ENCODE measurements around the gene IFT57. TPM values are rescaled to one million over a fixed set of nuclear protein-coding genes. Genes with fewer than 3 reads are reported as not detected.
A peak's percentile ranks its signal among the peaks of the same experiment; 100 is the strongest.
"Not testable (repeated sequence)": the region's sequence is repeated elsewhere in the genome, so short reads cannot be mapped to it uniquely, and the experiment has no call there.

The IFT57 gene, protein sequence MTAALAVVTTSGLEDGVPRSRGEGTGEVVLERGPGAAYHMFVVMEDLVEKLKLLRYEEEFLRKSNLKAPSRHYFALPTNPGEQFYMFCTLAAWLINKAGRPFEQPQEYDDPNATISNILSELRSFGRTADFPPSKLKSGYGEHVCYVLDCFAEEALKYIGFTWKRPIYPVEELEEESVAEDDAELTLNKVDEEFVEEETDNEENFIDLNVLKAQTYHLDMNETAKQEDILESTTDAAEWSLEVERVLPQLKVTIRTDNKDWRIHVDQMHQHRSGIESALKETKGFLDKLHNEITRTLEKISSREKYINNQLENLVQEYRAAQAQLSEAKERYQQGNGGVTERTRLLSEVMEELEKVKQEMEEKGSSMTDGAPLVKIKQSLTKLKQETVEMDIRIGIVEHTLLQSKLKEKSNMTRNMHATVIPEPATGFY
- total RNA-seq, result 10 to 100 TPM; 23.5 to 33.8 (median 29.8) TPM
- 14.3 TPM for polyA plus RNA-seq
- long read RNA-seq, donor 1, transcript IFT57-201 (11 exons, 3,203 nt), result major isoform, 54 of 58 reads
- long read RNA-seq, donor 1, partial matches to known transcripts, result 0 of 58 reads
- long read RNA-seq, donor 1, other reads (novel, unspliced or antisense), result 4 of 58 reads
- long read RNA-seq, donor 2, transcript IFT57-201 (11 exons, 3,203 nt), result major isoform, 22 of 22 reads
- long read RNA-seq, donor 2, partial matches to known transcripts, result 0 of 22 reads
- long read RNA-seq, donor 2, other reads (novel, unspliced or antisense), result 0 of 22 reads
- long read RNA-seq, donor 3, transcript IFT57-201 (11 exons, 3,203 nt), result major isoform, 115 of 160 reads
- long read RNA-seq, donor 3, partial matches to known transcripts, result 25 of 160 reads
- long read RNA-seq, donor 3, other reads (novel, unspliced or antisense), result 20 of 160 reads
- long read RNA-seq, donor 4, transcript IFT57-201 (11 exons, 3,203 nt), result major isoform, 33 of 35 reads
- long read RNA-seq, donor 4, partial matches to known transcripts, result 0 of 35 reads
- long read RNA-seq, donor 4, other reads (novel, unspliced or antisense), result 2 of 35 reads

- Histone ChIP-seq H3K4me3 (ENCODE audit: low read length) (peak within 1 kb of the TSS; percentile 47), H3K4me1 (ENCODE audit: control insufficient read depth, insufficient read depth, low read length) (no peaks in the 10 kb centered on the region), H3K27me3 (ENCODE audit: control insufficient read depth, insufficient read depth) (no peaks in the 10 kb centered on the region), H3K9me3 (ENCODE audit: control insufficient read depth, low read length) (no peaks in the 10 kb centered on the region), H3K27ac (ENCODE audit: low read length) (peak within 1 kb of the TSS; percentile 6)
- under 1% methylated on average over 57 of the region's 57 CpGs for WGBS
- DNase-seq, result peak; percentile 97 to 98 (median 98)
- intact Hi-C loops (cut with DNase I), result loop anchor here in 1 of 4 donors (10.0 kb wide), 1 partner anchor 297 kb away; no protein-coding TSS in a partner anchor
- peak; percentile 100 for ATAC-seq
These were observed at the start of gene IFT57 for GRCh38 chr3:108221911-108222852. IFT57 (minus strand) TSS chr3:108222424; CDS start chr3:108222322, 102 bp downstream.

GRCh38 chr3:108271626-108272025 is 49.4 kb upstream of the IFT57 start:
- no peak overlapping the region for H3K4me3 ChIP-seq (ENCODE audit: low read length)
- no peaks in the 10 kb centered on the region for H3K9me3 ChIP-seq (ENCODE audit: control insufficient read depth, low read length)
- 78% methylated on average over 2 of the region's 2 CpGs for WGBS
- H3K4me1 ChIP-seq (ENCODE audit: control insufficient read depth, insufficient read depth, low read length), result no peaks in the 10 kb centered on the region
- intact Hi-C loops (cut with DNase I), result no loop called here
- ATAC-seq, result no peak
- H3K27ac ChIP-seq (ENCODE audit: low read length), result no peak overlapping the region
- no peaks in the 10 kb centered on the region for H3K27me3 ChIP-seq (ENCODE audit: control insufficient read depth, insufficient read depth)
- no peak for DNase-seq

GRCh38 chr3:108268235-108268634 is 46.0 kb upstream of the IFT57 start:
- H3K27ac ChIP-seq (ENCODE audit: low read length); ATAC-seq; intact Hi-C loops (cut with DNase I); H3K4me3 ChIP-seq (ENCODE audit: low read length); DNase-seq; H3K4me1 ChIP-seq (ENCODE audit: control insufficient read depth, insufficient read depth, low read length); H3K27me3 ChIP-seq (ENCODE audit: control insufficient read depth, insufficient read depth); H3K9me3 ChIP-seq (ENCODE audit: control insufficient read depth, low read length): not testable (repeated sequence)
- WGBS, result 95% methylated on average over 3 of the region's 3 CpGs

DNA sequence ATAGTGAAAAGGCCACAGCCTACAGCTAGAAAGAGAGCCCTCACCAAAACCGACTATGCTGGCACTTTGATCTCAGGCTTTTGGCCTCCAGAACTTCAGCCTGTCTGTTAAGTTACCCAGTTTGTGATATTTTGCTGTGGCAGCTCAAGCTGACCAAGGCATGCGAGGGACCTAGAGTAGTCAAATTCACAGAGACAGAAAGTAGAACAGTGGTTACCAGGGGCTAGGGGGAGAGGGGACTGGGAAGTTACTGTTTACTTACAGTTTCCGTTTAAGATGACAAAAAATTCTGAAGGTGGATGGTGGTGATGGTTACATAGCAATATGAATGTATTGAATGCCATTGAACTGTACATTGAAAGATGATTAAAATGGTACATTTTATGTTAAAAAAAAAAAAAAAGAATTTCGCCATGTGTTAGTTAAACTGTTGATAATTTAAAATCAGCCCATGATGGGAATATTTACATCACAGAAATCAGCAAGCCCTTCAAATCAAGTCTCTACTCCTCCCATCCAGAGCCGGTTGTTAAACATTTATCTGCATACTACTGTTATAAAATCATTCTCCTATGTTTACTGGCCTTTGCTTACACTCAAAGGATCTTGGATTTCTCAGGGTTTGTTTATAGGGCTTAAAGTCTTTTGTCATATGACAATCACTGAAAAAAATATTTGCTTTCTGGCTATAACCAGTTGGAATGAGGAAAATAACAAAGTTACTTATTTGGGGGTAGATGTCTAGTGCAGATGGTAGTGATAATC is 42.5 kb upstream of the IFT57 start:
- H3K27me3 ChIP-seq (ENCODE audit: control insufficient read depth, insufficient read depth); H3K4me1 ChIP-seq (ENCODE audit: control insufficient read depth, insufficient read depth, low read length); intact Hi-C loops (cut with DNase I); H3K4me3 ChIP-seq (ENCODE audit: low read length); ATAC-seq; DNase-seq; H3K27ac ChIP-seq (ENCODE audit: low read length); H3K9me3 ChIP-seq (ENCODE audit: control insufficient read depth, low read length): not testable (repeated sequence)
- 84% methylated on average over 5 of the region's 5 CpGs for WGBS

DNA sequence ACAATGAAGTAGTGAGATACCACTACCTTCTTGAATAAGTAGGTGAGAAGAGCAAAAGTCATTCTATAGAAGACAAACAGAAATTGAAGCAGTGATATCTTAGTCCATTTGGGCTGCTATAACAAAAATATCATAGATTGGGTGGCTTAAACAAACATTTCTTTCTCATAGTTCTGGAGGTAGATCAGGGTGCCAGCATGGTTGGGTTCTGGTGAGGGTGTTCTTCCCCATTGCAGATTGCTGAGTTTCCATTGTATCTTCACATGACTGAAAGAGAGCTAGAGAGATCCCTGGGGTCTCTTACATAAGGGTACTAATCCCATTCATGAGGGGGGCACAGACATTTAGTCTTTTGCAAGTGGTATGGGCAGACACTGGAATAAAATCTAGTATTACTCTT is 32.9 kb upstream of the IFT57 start:
- no peaks in the 10 kb centered on the region for H3K9me3 ChIP-seq (ENCODE audit: control insufficient read depth, low read length)
- ATAC-seq (no peak), DNase-seq (no peak)
- no peaks in the 10 kb centered on the region for H3K4me1 ChIP-seq (ENCODE audit: control insufficient read depth, insufficient read depth, low read length)
- H3K27me3 ChIP-seq (ENCODE audit: control insufficient read depth, insufficient read depth), result no peaks in the 10 kb centered on the region
- H3K27ac ChIP-seq (ENCODE audit: low read length), result no peak overlapping the region
- H3K4me3 ChIP-seq (ENCODE audit: low read length), result no peak overlapping the region
- intact Hi-C loops (cut with DNase I), result no loop called here

DNA sequence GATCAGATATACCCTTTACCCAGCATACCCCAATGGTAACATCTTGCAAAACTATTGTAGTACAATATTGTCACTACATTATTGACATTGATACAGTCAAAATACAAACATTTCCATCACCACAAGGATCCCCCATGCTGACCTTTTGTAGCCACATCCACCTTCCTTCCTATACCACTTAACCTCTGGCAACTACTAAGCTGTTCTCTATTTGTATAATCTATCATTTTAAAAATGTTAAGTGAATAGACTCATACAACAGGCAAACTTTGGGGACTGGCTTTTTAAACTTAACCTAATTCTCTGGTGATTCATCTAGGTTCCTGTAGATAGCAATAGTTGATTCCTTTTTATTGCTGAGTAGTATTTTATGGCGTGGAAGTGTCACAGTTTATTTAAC is 29.6 kb upstream of the IFT57 start:
- Histone ChIP-seq H3K4me1 (ENCODE audit: control insufficient read depth, insufficient read depth, low read length) (no peaks in the 10 kb centered on the region), H3K4me3 (ENCODE audit: low read length) (no peak overlapping the region), H3K27me3 (ENCODE audit: control insufficient read depth, insufficient read depth) (no peaks in the 10 kb centered on the region), H3K27ac (ENCODE audit: low read length) (no peak overlapping the region), H3K9me3 (ENCODE audit: control insufficient read depth, low read length) (no peaks in the 10 kb centered on the region)
- 95% methylated on average over 1 of the region's 1 CpG for WGBS
- intact Hi-C loops (cut with DNase I), result no loop called here
- no peak for DNase-seq
- no peak for ATAC-seq

- WGBS, result 75% methylated on average over 4 of the region's 4 CpGs
- DNase-seq, result no peak
- Histone ChIP-seq H3K4me3 (ENCODE audit: low read length) (no peak overlapping the region), H3K4me1 (ENCODE audit: control insufficient read depth, insufficient read depth, low read length) (no peaks in the 10 kb centered on the region), H3K27ac (ENCODE audit: low read length) (no peak overlapping the region), H3K27me3 (ENCODE audit: control insufficient read depth, insufficient read depth) (no peaks in the 10 kb centered on the region), H3K9me3 (ENCODE audit: control insufficient read depth, low read length) (no peaks in the 10 kb centered on the region)
- intact Hi-C loops (cut with DNase I), result no loop called here
- no peak for ATAC-seq
These were observed 29.0 kb upstream of the IFT57 start for GRCh38 chr3:108251265-108251664.

- 86% methylated on average over 2 of the region's 2 CpGs for WGBS
- intact Hi-C loops (cut with DNase I), result no loop called here
- H3K9me3 ChIP-seq (ENCODE audit: control insufficient read depth, low read length), result no peaks in the 10 kb centered on the region
These were observed 28.4 kb upstream of the IFT57 start for GRCh38 chr3:108250626-108251025.

DNA sequence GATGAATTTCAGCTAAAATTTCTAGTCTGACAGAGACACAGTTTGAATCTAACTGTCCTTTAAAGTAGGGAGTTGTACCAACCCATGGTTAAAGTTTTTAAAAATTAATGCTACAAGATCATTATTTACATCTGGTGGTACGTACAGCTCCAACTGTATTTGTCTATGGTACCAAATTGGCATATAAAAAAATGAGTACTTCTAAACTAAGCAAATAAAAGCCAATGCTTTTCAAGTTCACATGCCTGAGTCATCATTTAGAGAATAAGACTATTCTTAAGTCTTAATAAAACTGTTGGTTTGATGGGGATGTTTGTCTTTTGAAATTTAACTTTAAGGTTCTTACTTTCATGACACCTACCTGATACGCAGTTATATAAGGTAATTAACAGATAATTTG is 21.0 kb upstream of the IFT57 start:
- intact Hi-C loops (cut with DNase I), result no loop called here
- H3K27ac ChIP-seq (ENCODE audit: low read length), result no peak overlapping the region
- H3K4me1 ChIP-seq (ENCODE audit: control insufficient read depth, insufficient read depth, low read length), result no peaks in the 10 kb centered on the region
- DNase-seq (no peak), ATAC-seq (no peak)
- H3K27me3 ChIP-seq (ENCODE audit: control insufficient read depth, insufficient read depth), result no peaks in the 10 kb centered on the region
- H3K4me3 ChIP-seq (ENCODE audit: low read length), result no peak overlapping the region
- WGBS, result 89% methylated on average over 2 of the region's 2 CpGs
- H3K9me3 ChIP-seq (ENCODE audit: control insufficient read depth, low read length), result no peaks in the 10 kb centered on the region

More at GRCh38 chr3:108250626-108251025, 28.4 kb upstream of the IFT57 start:
- no peaks in the 10 kb centered on the region for H3K4me1 ChIP-seq (ENCODE audit: control insufficient read depth, insufficient read depth, low read length)
- no peak for ATAC-seq
- DNase-seq, result no peak
- no peaks in the 10 kb centered on the region for H3K27me3 ChIP-seq (ENCODE audit: control insufficient read depth, insufficient read depth)
- no peak overlapping the region for H3K27ac ChIP-seq (ENCODE audit: low read length)
- H3K4me3 ChIP-seq (ENCODE audit: low read length), result no peak overlapping the region

- intact Hi-C loops (cut with DNase I), result no loop called here
- no peak overlapping the region for H3K27ac ChIP-seq (ENCODE audit: low read length)
- ATAC-seq, result no peak
These were observed 20.6 kb upstream of the IFT57 start for GRCh38 chr3:108242776-108243175.

More at GRCh38 chr3:108242776-108243175, 20.6 kb upstream of the IFT57 start:
- no peak for DNase-seq
- Histone ChIP-seq H3K27me3 (ENCODE audit: control insufficient read depth, insufficient read depth) (no peaks in the 10 kb centered on the region), H3K4me3 (ENCODE audit: low read length) (no peak overlapping the region), H3K9me3 (ENCODE audit: control insufficient read depth, low read length) (no peaks in the 10 kb centered on the region), H3K4me1 (ENCODE audit: control insufficient read depth, insufficient read depth, low read length) (no peaks in the 10 kb centered on the region)

All from right cardiac atrium (tissue), 5 donors.